ENCODE results near the gene COL27A1. TPM values are rescaled to one million over a fixed set of nuclear protein-coding genes. Genes with fewer than 3 reads are reported as not detected.

The COL27A1 gene
- total RNA-seq, 1 experiment from 2014 or later: 37.0 TPM

GRCh38 chr9:114345493-114346065 lies 190.2 kb downstream of the COL27A1 start:
- Histone ChIP-seq H3K27me3 (replicated peaks; ENCODE audit: insufficient read depth, low read depth, low read length, poor library complexity) (no peaks in the 10 kb centered on the region), H3K36me3 (ENCODE audit: insufficient read depth, low read length, poor library complexity, severe bottlenecking) (peaks cover 79% of the 10 kb centered on the region), H3K4me3 (ENCODE audit: low read depth, low read length, poor library complexity, severe bottlenecking) (no peak overlapping the region), H3K9me3 (ENCODE audit: low read depth, low read length, poor library complexity, severe bottlenecking) (no peaks in the 10 kb centered on the region), H3K27ac (ENCODE audit: low read depth, low read length, poor library complexity, severe bottlenecking) (no peak overlapping the region), H3K4me1 (ENCODE audit: insufficient read depth, low read length, poor library complexity, severe bottlenecking) (peaks cover 15% of the 10 kb centered on the region)
- no peak for DNase-seq (ENCODE audit: low spot score)
- intact Hi-C loops (cut with micrococcal nuclease; ENCODE audit: unreplicated experiment): no loop called here
- ChIA-PET POLR2A (ENCODE audit: low non-redundant PET) (no interaction called here), CTCF (no interaction called here)
- TF ChIP-seq EZH2 (IDR thresholded peaks at IDR 0.05; ENCODE audit: borderline replicate concordance, low read depth, low read length, poor library complexity, severe bottlenecking): no peak
- no TSS peak for BruUV-seq (replicated peaks)

- Histone ChIP-seq H3K27me3 (replicated peaks; ENCODE audit: insufficient read depth, low read depth, low read length, poor library complexity) (no peaks in the 10 kb centered on the region), H3K4me1 (ENCODE audit: insufficient read depth, low read length, poor library complexity, severe bottlenecking) (peaks cover 15% of the 10 kb centered on the region), H3K4me3 (ENCODE audit: low read depth, low read length, poor library complexity, severe bottlenecking) (no peak overlapping the region), H3K36me3 (ENCODE audit: insufficient read depth, low read length, poor library complexity, severe bottlenecking) (peaks cover 81% of the 10 kb centered on the region), H3K9me3 (ENCODE audit: low read depth, low read length, poor library complexity, severe bottlenecking) (no peaks in the 10 kb centered on the region), H3K27ac (ENCODE audit: low read depth, low read length, poor library complexity, severe bottlenecking) (no peak overlapping the region)
- TF ChIP-seq CTCF (conservative IDR thresholded peaks at IDR 0.05; ENCODE audit: low read depth, low read length) (no peak), EZH2 (IDR thresholded peaks at IDR 0.05; ENCODE audit: borderline replicate concordance, low read depth, low read length, poor library complexity, severe bottlenecking) (no peak)
- POLR2A ChIA-PET (ENCODE audit: low non-redundant PET): no interaction called here
- no TSS peak for BruUV-seq (replicated peaks)
- CTCF ChIA-PET: no interaction called here
- no peak for DNase-seq (ENCODE audit: low spot score)
- intact Hi-C loops (cut with micrococcal nuclease; ENCODE audit: unreplicated experiment): no loop called here
Measured at GRCh38 chr9:114346146-114346545, 190.8 kb downstream of the COL27A1 start.

GRCh38 chr9:114347675-114348074 lies 192.3 kb downstream of the COL27A1 start:
- Histone ChIP-seq H3K27me3 (replicated peaks; ENCODE audit: insufficient read depth, low read depth, low read length, poor library complexity) (no peaks in the 10 kb centered on the region), H3K4me3 (ENCODE audit: low read depth, low read length, poor library complexity, severe bottlenecking) (no peak overlapping the region), H3K4me1 (ENCODE audit: insufficient read depth, low read length, poor library complexity, severe bottlenecking) (peaks cover 15% of the 10 kb centered on the region), H3K27ac (ENCODE audit: low read depth, low read length, poor library complexity, severe bottlenecking) (peak overlapping the region; percentile 73), H3K36me3 (ENCODE audit: insufficient read depth, low read length, poor library complexity, severe bottlenecking) (peaks cover 73% of the 10 kb centered on the region), H3K9me3 (ENCODE audit: low read depth, low read length, poor library complexity, severe bottlenecking) (no peaks in the 10 kb centered on the region)
- BruUV-seq (replicated peaks): no TSS peak
- no peak for TF ChIP-seq CTCF (conservative IDR thresholded peaks at IDR 0.05; ENCODE audit: low read depth, low read length)
- no peak for TF ChIP-seq EZH2 (IDR thresholded peaks at IDR 0.05; ENCODE audit: borderline replicate concordance, low read depth, low read length, poor library complexity, severe bottlenecking)
- intact Hi-C loops (cut with micrococcal nuclease; ENCODE audit: unreplicated experiment): no loop called here
- no peak for DNase-seq (ENCODE audit: low spot score)
- ChIA-PET POLR2A (ENCODE audit: low non-redundant PET) (no interaction called here), CTCF (no interaction called here)

All from A673 (cell line).